ENCODE results near the gene DBNL.
A peak's percentile ranks its signal among the peaks of the same experiment; 100 is the strongest.

The DBNL gene

GRCh38 chr7:44093102-44093641, 48.7 kb downstream of the DBNL start:
- Mint-ChIP-seq H3K36me3 (no peaks in the 10 kb centered on the region), H3K4me3 (no peak overlapping the region), H3K4me1 (peaks cover 10% of the 10 kb centered on the region), H3K27ac (no peak overlapping the region), H3K9me3 (no peaks in the 10 kb centered on the region)
- ATAC-seq = no peak
- DNase-seq (ENCODE audit: low spot score in 2 of 2) = no peak

DNA sequence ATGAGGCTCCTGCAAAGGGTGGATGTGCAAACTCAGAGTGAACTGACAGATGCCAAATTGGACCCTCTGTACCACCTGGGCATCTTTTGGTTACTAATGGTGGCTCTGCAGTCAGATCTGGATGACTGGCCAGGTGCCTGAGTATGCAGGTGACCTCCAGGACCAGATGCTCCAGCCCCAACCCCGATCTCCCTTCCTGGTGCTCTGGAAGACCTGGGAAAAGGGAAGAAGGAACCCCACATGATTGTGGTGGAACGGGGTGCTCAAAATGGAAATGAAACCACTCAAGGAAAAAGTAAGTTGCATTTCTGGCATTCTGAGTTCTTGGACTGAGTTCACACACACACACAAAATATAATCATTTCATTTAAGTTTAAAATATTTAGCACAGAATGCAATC, 49.9 kb downstream of the DBNL start:
- H3K36me3 Mint-ChIP-seq = no peaks in the 10 kb centered on the region
- no peak for ATAC-seq
- no peak for DNase-seq (ENCODE audit: low spot score in 2 of 2)
- H3K27ac Mint-ChIP-seq = peak overlapping the region; percentile 46
- H3K4me3 Mint-ChIP-seq = no peak overlapping the region
- no peaks in the 10 kb centered on the region for H3K9me3 Mint-ChIP-seq
- peaks cover 10% of the 10 kb centered on the region for H3K4me1 Mint-ChIP-seq

GRCh38 chr7:44094883-44095592, 50.5 kb downstream of the DBNL start:
- Mint-ChIP-seq H3K9me3 (no peaks in the 10 kb centered on the region), H3K36me3 (no peaks in the 10 kb centered on the region), H3K4me3 (no peak overlapping the region), H3K27ac (peak overlapping the region; percentile 46), H3K4me1 (peaks cover 10% of the 10 kb centered on the region)
- no peak for ATAC-seq
- DNase-seq (ENCODE audit: low spot score in 2 of 2) = no peak

DNA sequence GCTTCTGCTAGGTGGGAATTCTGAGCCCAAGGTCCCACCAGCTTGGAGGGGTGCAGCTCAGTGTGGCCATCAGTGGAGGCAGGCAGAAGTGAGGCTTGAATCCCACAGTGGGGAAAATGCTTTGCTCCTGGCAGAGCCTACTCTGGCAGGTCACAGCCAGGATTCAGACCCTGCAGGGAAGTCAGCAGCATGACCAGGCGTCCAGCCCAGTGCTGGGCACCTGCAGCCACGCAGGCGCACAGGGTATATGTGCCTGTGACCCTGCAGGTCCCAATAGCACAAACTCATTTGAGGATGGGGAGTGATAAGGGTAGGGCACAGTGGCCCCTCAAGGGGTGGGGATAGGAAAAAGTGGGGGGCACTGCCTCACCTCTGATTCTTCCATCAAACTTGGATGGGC, 51.3 kb downstream of the DBNL start:
- DNase-seq (ENCODE audit: low spot score in 2 of 2) (no peak), ATAC-seq (no peak)
- Mint-ChIP-seq H3K4me3 (no peak overlapping the region), H3K27ac (no peak overlapping the region), H3K9me3 (no peaks in the 10 kb centered on the region), H3K36me3 (no peaks in the 10 kb centered on the region), H3K4me1 (peaks cover 10% of the 10 kb centered on the region)

- H3K9me3 Mint-ChIP-seq = no peaks in the 10 kb centered on the region
- peak overlapping the region; percentile 41 for H3K27ac Mint-ChIP-seq
- H3K4me1 Mint-ChIP-seq = peaks cover 10% of the 10 kb centered on the region
- no peak for DNase-seq (ENCODE audit: low spot score in 2 of 2)
- no peak for ATAC-seq
- no peaks in the 10 kb centered on the region for H3K36me3 Mint-ChIP-seq
- H3K4me3 Mint-ChIP-seq = no peak overlapping the region
These were observed 51.9 kb downstream of the DBNL start for GRCh38 chr7:44096326-44096881.

GRCh38 chr7:44097064-44097932, 52.8 kb downstream of the DBNL start:
- DNase-seq (ENCODE audit: low spot score in 2 of 2) = no peak
- peak overlapping the region; percentile 41 for H3K27ac Mint-ChIP-seq

GRCh38 chr7:44098092-44099068, 53.9 kb downstream of the DBNL start:
- Mint-ChIP-seq H3K4me3 (no peak overlapping the region), H3K9me3 (no peaks in the 10 kb centered on the region), H3K36me3 (no peaks in the 10 kb centered on the region), H3K27ac (no peak overlapping the region), H3K4me1 (peaks cover 16% of the 10 kb centered on the region)
- DNase-seq (ENCODE audit: low spot score in 2 of 2) = no peak
- ATAC-seq = no peak

More at GRCh38 chr7:44097064-44097932, 52.8 kb downstream of the DBNL start:
- Mint-ChIP-seq H3K4me1 (peaks cover 10% of the 10 kb centered on the region), H3K36me3 (no peaks in the 10 kb centered on the region), H3K9me3 (no peaks in the 10 kb centered on the region), H3K4me3 (no peak overlapping the region)
- peak; percentile 49 for ATAC-seq

- no peaks in the 10 kb centered on the region for H3K36me3 Mint-ChIP-seq
- H3K4me1 Mint-ChIP-seq = peaks cover 18% of the 10 kb centered on the region
- no peaks in the 10 kb centered on the region for H3K9me3 Mint-ChIP-seq
These were observed 55.2 kb downstream of the DBNL start for GRCh38 chr7:44099669-44100068.

GRCh38 chr7:44100458-44101302, 56.2 kb downstream of the DBNL start:
- peaks cover 26% of the 10 kb centered on the region for H3K4me1 Mint-ChIP-seq
- no peaks in the 10 kb centered on the region for H3K36me3 Mint-ChIP-seq
- H3K27ac Mint-ChIP-seq = no peak overlapping the region
- ATAC-seq = no peak
- DNase-seq (ENCODE audit: low spot score in 2 of 2) = no peak
- no peaks in the 10 kb centered on the region for H3K9me3 Mint-ChIP-seq
- no peak overlapping the region for H3K4me3 Mint-ChIP-seq

More at GRCh38 chr7:44099669-44100068, 55.2 kb downstream of the DBNL start:
- DNase-seq (ENCODE audit: low spot score in 2 of 2) = no peak
- Mint-ChIP-seq H3K27ac (no peak overlapping the region), H3K4me3 (no peak overlapping the region)
- no peak for ATAC-seq

DNA sequence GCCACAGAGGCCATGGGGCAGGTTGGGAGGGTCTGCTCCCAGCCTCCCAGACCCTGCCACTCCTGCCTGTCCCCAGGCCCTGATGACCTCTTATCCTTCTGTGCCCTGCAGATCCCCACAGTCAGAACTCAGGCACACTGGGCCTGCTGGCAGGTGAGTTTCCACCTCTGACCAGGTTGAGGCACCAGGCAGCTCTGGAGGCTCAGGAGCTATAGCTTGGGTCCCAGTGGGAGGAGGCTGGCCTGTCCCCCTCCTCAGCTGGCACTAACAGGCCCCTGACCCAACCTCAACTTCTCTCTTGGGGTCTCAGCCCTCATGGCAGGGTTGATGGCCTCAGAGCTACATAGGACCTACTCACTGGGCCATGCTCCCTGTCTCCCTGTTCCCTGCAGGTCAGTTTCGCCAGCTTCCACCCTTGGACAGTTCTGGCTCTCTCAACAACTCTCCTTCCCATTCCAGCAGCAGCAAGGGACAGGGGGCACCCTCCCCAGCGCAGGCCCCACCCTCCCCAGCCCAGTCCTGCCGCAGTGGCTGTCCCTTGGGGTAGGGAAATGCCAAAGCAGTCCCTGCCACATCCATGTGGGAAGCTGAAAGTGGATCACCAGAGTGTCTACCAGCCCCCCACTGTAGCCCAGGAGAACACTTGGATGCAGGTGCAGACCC, 56.9 kb downstream of the DBNL start:
- H3K4me1 Mint-ChIP-seq = peaks cover 29% of the 10 kb centered on the region
- peak; percentile 3 for ATAC-seq
- H3K9me3 Mint-ChIP-seq = no peaks in the 10 kb centered on the region
- no peaks in the 10 kb centered on the region for H3K36me3 Mint-ChIP-seq
- H3K27ac Mint-ChIP-seq = no peak overlapping the region
- no peak for DNase-seq (ENCODE audit: low spot score in 2 of 2)
- H3K4me3 Mint-ChIP-seq = no peak overlapping the region

DNA sequence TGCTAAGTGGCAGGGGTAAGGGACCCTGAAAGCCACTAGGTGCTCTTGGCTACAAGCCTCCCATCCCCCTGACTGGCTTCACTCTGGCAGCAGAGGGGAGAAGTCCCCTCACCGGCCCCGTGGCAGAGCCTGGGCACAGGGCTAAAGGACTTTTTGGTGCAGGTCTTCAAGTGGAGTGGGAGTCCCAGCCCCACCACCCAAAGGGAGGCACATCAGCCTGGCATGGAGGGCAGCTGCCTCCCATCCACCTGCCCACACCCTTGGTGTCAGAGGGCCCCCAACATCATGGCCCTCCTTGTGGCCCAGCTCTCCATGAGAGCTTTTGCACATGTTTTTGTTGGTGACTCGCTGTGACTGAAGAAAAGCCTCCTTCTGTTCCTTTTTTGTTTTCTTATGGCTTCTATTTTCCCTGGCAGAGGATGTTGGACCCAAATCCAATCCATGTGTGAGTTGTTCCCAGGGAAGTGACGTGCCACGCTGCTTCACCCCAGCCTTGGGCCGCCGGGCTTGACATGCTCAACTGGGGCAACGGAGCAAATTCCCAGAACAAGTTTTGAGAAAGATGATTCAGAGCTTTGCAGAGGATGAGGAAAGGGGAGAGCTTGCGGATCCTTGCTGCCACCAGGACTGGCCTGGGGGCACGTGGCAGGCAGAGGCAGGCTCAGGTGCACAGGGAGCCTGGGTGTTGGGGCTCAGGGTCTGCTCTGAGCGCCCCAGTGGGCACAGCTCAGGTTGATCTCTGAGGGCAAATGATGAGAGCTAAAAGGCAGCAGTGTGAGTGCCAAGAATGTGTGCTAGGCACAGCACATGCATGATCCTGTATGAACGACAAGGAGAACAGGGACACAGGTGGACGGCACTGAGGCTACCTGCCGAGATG, 57.7 kb downstream of the DBNL start:
- H3K36me3 Mint-ChIP-seq = no peaks in the 10 kb centered on the region
- DNase-seq (ENCODE audit: low spot score in 2 of 2) = no peak
- no peak overlapping the region for H3K4me3 Mint-ChIP-seq
- no peak for ATAC-seq
- peaks cover 22% of the 10 kb centered on the region for H3K4me1 Mint-ChIP-seq
- H3K27ac Mint-ChIP-seq = no peak overlapping the region
- H3K9me3 Mint-ChIP-seq = no peaks in the 10 kb centered on the region

DNA sequence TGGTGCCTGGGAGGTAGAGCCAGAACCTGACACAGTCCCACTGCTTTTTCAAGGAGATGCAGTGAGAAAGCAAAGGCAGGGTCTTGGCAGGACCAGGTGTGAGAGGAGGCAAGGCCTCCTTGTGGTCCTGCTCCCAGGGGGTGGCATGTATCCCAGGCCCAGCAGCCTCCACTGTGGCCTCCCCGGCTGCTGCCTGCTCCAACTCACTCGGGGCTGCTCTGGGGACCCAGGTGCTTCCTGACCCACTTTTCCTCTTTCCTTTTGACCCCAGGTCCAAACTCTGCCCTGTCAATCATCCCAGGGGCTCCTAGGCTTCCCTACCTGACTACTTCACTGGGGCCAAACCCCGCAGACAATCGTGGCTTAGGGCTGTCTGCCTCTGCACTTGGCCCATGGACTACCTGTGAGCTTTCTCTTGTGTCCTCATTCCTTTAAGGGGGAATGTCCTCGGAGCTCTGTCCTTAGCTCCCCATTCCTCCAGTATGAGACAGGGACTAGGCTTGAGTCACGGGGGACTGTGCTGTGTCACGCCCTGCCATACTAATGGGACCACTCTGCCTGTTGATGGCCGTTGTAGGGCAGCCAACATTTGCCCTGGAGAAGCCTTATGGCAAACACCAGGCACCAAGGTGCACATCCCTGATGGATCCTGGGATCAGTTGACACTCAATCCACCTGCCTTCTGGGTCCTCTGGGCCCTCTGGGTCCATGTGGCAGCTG, 58.5 kb downstream of the DBNL start:
- Mint-ChIP-seq H3K4me1 (peaks cover 20% of the 10 kb centered on the region), H3K4me3 (peak overlapping the region; percentile 55), H3K9me3 (no peaks in the 10 kb centered on the region), H3K36me3 (peaks cover under 1% of the 10 kb centered on the region), H3K27ac (no peak overlapping the region)
- no peak for ATAC-seq
- no peak for DNase-seq (ENCODE audit: low spot score in 2 of 2)

Data from stimulated activated effector memory CD8-positive, alpha-beta T cell treated with anti-CD3 and anti-CD28 coated beads, Interleukin-12 subunit alpha, Interleukin-12 subunit beta, amount 100 ng/mL, for 72 hours (primary cell).